Colon (tissue), 2 donors: ENCODE results near the gene TMEM221.

ENCODE experiments used
- FAIRE-seq: peaks from 2 replicates; lab custom pipeline; 2012; peaks lifted over from hg19 to GRCh38; lab: Jason Lieb, UNC
- donor health status: control.
- donor health status: control.

Gene TMEM221

DNA sequence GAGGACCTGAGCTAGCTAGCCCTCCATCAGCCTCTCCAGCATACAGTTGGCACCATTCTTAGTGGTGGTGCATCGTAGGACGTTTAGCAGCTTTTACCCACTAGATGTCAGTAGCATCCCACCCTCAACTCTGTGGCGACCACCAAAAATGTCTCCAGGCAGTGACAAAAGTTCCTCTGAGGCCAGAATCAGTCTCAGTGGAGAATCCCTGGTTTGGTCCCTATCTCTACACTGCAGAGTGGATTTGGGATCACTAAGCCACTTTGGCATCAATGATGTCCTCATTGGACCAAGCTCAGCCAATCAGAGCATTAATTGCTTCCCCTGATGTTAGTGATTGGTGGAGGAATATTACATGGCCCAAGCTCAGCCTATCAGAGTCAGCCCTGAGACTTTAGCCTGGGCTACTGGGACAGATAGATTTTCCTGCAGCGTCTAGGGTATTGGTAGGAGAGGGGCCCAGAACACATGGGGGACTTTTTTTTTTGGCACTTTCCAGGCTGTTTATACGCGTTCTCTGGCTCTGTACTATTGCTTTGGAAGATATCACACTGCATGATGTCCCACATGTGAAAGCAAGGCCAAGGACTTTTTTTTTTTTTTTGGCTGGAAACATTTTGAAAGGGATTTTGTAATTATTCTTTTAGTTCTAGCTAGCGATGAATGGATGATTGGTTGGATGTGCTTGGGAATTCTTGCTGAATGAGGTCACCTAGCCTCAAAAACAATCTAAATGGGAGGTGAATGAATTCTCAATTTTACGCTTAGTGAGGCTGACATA lies 7.0 kb downstream of the TMEM221 start:
- FAIRE-seq, result no peak

DNA sequence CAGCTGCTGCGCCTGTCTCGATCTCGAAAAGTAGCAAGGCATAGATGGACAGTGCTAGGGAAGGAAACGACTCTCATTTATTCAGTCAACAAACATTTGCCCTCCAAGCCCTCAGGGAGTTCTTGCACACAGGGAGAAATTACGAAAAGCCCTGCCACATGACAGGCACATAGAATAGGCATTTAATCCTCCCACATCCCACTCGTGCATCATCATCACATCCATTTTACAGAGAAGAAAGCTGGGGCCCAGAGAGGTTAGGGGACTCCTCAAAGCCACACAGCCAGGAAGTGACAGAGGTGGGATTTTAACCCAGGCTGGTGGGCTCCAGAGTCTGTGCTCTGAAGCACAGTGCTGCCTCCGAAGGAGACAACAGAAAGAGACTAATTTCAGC lies 11.6 kb downstream of the TMEM221 start:
- FAIRE-seq, result no peak

DNA sequence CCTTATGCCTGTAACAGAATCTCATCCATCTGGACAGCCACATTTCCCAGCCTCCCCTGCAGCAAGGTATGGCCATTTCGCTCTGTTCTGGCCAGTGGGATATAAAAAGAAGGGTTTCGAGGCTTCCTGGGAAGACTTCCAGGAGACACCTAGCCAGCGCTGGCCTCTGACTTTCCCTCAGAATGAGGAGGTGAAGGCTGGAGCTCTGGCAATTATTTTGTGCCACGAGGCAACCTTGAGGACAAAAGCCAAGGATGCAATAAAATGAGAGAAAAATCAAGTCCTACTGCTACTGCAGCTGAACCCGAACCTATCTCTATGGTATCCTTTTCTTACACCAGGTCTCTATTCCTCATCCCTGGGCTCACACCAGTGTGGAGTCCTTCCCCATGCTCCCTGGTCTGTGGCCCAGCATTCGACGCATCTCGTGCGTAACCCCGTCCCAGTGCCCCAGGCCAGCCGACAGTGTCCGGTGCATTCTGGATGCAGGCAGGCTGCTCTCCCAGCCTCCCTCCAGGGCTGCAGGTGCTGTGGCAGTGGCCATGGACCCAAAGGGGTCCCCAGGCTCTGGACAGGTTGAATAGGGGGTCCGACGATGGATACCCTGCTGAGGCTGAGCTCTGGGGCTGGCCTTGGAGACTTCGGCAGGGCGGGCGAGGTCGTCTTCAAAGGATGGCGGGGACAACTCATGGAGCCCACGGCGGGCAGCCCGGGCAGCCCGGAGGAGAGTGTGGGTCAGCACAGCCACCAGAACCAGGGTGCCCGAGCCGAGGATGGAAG lies 12.2 kb downstream of the TMEM221 start:
- no peak for FAIRE-seq

DNA sequence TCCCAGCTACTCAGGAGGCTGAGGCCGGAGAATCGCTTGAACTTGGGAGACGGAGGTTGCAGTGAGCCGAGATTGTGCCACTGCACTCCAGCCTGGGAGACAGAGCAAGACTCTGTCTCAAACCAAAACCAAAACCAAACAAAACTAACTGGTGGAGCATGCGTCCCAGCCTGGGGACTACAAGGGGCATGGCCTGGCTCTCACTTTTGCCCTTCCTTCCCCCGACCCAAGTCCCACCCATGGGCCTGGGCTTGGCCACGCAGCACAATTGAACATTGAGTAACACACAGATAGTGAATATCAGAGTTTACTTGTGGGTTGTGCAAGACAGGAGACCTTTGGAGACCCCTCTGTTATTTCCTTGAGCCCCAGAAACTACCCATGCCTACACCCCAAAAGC lies 13.2 kb downstream of the TMEM221 start:
- no peak for FAIRE-seq

DNA sequence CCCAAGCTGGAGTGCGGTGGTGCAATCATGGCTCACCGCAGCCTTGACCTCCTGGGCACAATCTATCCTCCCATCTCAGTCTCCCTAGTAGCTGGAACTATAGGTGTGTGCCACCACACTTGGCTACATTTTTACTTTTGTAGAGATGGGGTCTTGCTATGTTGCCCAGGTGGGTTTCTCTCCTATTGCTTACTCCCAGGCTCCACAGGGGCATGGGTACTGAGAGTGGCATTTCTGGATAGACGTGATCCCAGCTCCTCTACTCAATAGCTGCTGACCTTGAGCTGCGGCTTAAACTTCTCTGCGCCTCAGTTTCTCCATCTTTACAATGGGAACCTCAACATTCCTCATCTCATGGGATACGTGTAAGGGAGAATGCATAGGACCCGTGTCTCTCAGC lies 17.1 kb downstream of the TMEM221 start:
- FAIRE-seq, result no peak

DNA sequence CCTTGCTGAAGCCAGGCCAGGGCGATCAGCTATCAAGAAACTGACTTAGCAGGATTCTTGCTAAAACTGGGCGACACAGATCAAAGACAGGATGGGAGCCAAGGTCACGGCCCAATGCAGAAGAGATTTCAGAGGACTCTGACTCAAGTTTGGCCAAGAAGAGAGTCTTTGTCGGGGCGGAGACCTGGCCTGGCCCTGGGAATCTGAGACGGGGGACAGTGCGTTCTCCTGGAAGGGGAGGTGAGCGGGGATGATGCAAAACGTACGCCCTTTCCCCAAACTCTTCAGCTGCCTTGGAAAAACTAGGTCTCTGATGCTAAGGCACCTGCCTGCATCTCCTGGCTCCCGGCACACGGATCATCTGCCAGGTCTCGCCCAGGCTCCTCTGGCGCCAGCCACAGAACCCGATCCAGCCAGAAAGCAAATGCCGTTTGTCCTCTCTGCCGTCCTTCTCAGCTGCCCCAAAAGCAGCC lies 18.8 kb downstream of the TMEM221 start:
- no peak for FAIRE-seq

DNA sequence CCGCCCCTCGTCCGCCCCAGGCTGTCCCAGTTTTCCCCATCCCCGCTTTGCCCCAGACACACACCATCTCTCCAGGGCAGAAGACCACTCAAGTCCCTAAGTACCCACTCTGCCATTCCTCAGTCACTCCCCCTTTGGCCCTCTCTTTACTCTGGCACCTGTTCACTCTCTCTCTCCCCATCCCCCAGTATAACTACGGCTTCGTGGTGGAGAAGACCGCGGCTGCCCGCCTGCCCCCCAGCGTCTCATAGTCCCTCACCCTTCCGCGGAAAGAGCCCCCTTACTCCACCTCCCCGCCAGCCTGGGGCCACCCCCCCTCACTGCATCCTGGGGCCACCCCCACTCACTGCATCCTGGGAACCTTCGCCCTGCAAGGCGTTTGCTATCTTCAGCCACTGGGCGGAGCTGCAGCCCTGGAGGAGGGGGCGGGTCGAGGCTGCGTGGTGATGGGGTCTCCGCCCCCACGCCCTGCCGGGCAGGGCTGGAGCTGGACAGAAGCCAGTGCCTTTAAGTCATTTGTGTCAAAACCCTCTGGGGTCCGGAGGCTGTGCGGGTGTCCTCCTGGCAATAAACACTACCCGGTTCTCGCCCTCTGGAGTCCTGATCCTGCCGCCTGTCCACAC lies 23.6 kb downstream of the TMEM221 start:
- no peak for FAIRE-seq

DNA sequence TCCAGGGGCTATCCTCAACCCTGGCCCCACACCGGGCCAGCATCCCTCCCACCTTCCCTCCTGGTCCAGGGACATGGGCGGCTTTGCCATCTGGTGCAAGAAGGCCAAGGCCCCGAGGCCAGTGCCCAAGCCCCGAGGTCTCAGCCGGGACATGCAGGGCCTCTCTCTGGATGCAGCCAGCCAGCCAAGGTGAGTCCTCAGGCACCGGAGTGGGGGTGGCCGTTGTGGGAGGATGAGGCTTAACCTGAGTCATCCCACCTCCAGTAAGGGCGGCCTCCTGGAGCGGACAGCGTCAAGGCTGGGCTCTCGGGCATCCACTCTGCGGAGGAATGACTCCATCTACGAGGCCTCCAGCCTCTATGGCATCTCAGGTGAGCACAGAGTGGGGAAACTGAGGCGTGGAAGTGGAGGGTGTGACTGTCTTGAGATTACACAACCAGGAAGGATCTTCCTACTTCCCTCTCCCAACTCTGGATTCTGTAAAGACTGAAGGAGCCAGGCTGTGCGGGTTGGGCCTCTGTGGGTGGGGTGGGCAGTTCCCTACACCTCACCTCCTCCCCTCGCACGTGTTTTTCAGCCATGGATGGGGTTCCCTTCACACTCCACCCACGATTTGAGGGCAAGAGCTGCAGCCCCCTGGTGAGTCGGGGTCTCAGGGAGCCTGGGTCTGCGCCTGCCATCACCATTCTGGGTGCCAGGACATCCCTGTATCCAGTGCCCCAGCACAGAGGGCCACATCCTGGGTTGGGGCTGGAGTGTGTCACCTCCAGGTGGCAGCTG lies 24.8 kb downstream of the TMEM221 start:
- no peak for FAIRE-seq

DNA sequence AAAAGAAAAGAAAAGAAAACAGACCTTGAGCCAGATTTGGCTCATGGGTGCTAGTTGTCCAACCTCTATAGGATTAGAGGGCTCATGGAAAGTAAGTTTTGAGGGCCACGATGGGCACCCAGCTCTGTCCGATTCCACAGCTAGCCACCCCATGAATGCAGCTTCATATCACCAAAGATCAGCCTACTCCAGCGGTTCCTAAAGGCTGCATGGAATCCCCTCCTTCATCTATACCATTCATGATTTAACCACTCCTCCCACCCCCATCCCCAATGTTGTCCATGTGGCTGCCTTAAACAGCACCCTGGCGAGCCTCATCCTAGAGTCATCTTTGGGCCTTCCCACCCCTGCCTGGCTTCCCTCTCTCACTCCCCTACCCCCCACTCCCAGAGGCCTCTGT lies 26.5 kb downstream of the TMEM221 start:
- FAIRE-seq, result no peak

DNA sequence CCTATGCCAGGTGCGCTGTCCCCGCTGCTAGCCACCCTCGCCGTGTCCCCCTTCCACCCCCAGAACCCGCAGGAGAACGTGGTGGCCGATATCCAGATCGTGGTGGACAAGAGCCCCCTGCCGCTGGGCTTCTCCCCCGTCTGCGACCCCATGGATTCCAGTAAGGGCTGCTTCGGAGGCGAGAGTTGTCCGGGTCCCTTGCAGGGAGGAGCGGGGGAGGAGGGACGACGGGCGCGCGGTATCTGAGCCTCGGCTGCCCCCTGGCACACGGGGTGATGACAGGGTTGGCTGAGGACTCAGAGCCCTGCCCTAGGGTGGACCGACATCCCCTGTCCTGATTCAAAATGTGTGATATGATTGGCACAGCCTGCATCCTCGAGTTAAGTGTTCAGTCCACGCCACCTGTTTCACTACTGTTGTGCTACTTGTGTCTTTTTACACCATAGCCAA lies 28.0 kb downstream of the TMEM221 start:
- FAIRE-seq, result no peak

DNA sequence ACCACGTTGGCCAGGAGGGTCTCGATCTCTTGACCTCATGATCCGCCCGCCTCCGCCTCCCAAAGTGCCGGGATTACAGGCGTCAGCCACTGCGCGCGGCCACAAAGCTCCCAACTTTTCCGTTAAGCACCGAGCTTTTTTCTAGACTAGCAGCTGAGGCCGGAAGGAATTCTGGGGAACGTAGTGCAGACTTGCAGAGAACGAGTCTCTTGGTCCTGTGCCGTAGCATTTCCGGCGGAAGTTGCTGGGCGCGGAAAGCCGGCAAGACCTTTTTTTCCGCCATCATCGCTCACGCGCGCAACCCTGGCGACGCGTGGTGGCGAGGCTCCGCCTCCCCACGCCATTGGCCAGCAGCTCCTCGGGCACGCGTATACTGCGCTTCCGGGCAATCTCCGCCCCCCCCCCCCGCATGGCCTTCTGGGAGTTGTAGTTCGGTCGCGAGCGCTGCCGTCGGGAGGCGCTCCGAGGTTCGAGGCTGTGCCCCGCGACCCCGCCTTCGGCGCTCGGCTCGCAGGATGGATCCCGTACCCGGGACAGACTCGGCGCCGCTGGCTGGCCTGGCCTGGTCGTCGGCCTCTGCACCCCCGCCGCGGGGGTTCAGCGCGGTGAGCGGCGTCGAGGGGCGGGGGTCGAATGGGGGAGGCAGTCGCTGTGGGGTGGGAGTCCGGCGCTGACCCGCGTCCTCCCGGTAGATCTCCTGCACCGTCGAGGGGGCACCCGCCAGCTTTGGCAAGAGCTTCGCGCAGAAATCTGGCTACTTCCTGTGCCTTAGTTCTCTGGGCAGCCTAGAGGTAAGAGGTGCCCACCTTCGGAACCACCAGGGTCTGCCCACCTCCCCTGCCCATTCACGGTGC lies 28.6 kb downstream of the TMEM221 start, which contains the start of gene MVB12A:
MVB12A (plus strand) TSS at position 427 of the 854 bp plus-strand sequence; CDS start at position 516, 89 bp downstream.
- FAIRE-seq, result peak; percentile 78

DNA sequence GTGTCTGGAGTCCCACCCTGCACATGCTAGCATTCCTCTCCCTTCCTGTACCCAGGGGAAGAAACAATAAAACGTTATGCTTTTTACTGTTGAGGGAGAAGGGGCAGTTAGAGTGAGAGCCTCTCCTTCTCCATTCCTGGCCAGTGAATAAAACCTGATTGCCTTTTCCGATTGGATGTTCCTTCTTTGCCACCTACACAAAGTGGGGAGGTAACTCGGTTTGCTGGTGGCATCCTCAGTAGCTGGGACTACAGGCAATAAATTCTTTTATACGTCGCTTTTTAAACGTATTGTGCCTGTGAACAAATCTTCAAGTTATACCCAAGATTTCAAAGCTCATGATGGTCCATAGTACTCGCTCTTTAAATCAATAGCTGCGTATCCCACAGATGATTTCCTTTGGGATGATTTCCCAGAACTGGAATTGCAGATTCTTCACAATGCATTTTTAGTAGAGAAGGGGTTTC lies 29.3 kb downstream of the TMEM221 start:
- no peak for FAIRE-seq

DNA sequence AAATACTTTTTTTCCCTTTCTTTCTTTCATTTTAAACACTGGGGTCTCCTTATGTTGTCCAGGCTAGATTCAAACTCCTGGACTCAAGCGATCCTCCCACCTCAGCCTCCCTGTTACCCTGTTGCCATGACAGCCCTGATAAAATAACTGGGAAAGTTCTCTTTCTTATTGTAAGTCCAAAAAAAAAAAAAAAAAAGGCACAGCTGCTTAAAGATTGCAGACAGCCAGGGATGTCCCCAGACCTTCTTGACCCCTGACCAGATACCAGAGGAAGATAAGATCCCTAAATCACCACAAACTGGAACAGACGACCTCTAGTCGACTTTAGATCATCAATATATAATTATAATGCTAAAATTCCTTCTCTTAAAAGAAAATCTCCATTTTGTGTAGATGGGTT lies 29.8 kb downstream of the TMEM221 start:
- FAIRE-seq, result no peak

DNA sequence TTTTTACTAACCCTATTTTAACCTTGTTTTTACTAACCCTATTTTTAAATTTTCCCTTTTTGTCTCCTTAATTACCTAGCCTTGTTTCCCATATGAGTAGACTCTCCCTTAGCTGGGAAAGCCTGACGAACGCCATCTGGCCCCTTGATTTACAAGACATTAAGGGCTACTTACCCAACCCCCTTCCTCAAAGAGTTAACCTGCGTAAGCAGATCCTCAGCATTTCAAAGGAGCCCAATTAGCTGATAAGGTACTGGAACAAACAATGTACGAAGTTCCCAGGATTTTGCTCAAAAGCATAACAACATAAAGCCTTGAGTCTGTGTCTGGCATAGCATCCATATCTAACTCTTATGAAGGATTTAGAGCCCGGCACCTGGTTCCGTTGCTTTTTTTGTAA lies 33.3 kb downstream of the TMEM221 start:
- no peak for FAIRE-seq

DNA sequence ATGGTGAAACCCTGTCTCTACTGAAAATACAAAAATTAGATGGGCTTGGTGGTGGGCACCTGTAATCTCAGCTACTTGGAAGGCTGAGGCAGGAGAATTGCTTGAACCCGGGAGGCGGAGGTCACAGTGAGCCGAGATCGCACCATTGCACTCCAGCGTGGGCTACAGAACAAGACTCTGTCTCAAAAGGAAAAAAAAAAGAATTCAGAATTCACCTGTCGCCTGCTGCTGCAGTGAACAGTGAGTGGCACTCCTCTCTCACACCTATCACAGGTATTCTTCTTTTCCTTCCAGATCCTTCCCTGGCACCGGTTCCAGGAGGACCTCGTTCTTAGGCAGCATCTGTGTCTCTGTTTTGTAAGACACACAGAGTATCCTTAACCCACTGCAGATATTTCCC lies 34.4 kb downstream of the TMEM221 start:
- no peak for FAIRE-seq

DNA sequence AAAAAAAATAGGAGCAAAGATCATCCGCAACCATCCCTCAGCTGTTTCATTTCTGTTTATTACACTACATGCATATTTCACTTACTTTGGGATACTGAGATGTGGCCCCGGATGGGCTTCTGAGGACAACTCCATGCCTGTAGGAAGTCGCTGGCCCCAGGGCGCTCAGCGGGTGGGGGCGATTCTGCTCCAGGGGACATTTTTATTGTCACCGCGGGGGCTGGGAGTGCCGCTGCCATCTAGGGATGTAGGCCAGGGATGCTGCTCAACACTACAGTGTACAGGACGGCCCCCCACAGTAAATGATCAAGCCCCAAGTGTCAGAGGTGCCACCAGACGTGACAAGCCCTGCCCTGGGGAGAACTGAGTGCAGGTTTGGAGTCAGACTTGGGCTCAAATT lies 36.7 kb downstream of the TMEM221 start:
- no peak for FAIRE-seq

DNA sequence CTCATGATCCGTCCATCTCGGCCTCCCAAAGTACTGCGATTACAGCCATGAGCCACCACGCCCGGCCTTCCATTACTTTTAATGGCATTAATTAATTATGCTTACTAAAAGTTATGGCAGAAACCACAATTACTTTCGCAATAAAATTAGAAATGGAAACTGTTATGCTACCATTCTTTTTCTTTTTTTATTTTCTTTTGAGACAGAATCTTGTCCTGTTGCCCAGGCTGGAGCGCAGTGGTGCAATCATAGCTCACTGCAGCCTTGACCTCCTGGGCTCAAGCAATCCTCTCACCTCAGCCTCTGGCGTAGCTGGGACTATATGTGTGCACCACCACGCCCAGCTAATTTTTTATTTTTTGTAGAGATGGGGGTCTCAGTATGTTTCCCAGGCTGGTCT lies 38.5 kb downstream of the TMEM221 start:
- FAIRE-seq, result no peak

DNA sequence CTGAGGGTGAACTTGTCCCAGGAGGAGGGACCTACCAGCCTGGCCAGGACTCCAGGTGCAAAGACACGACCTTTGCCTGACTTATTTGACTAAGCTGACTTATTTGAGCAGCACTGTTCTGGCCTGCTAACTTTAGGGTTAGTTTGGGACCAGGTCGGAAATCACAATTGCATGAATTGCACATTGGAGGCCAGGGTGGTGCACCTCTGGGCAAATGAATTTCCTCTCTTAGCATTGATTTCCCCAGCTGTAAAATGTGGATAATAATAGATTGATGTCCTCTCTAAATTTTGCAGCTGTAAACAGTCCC lies 41.6 kb downstream of the TMEM221 start:
- no peak for FAIRE-seq

DNA sequence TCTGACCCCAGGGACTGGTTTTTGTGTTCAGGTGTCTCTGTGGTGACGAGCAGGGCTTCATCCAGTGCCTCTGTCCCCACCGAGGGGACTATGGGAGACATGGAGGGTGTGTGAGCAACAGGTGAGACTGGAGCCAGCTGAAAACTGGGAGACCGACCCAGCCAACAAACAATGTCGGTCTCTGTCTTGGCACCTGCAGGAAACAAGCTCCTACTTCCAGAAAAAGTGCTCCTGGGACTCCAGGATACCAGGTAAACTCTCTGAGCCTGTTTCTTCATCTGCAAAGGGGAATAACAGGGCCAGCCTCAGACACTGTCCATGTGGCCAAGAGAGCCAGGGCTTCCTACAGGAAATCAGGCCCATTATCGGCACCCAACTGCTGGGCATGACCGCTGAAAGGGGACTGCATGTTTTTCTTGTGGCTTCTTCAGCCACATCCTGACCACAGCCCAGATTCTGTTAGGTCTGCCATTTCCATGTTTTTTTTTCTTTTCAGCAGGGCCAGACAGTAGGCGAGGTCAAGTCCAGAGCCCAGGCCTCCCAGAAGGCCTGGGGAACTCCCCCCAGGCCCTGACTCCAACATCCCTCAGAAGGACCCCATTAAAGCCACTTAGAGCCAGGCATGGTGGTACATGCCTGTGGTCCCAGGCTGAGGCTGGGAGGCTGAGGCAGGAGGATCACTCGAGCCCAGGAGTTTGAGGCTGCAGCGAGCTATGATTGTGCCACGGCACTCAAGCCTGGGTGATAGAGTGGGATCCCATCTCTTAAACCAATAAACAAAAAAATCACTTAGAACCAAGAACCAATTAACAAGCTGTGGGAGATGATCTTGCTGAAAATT lies 42.2 kb downstream of the TMEM221 start:
- no peak for FAIRE-seq
